GM19463 (cell line): ENCODE results near the gene EI24.
"Not testable (repeated sequence)": the region's sequence is repeated elsewhere in the genome, so short reads cannot be mapped to it uniquely, and the experiment has no call there.

Experiments used
- ATAC-seq: cut with Tn5 transposase; IDR thresholded peaks from one replicate; pipeline ENCODE4 v1.9.1; 2021; ENCODE audit warnings: mild to moderate bottlenecking, moderate library complexity; ENCODE audit not compliant: unreplicated experiment

EI24 gene

DNA sequence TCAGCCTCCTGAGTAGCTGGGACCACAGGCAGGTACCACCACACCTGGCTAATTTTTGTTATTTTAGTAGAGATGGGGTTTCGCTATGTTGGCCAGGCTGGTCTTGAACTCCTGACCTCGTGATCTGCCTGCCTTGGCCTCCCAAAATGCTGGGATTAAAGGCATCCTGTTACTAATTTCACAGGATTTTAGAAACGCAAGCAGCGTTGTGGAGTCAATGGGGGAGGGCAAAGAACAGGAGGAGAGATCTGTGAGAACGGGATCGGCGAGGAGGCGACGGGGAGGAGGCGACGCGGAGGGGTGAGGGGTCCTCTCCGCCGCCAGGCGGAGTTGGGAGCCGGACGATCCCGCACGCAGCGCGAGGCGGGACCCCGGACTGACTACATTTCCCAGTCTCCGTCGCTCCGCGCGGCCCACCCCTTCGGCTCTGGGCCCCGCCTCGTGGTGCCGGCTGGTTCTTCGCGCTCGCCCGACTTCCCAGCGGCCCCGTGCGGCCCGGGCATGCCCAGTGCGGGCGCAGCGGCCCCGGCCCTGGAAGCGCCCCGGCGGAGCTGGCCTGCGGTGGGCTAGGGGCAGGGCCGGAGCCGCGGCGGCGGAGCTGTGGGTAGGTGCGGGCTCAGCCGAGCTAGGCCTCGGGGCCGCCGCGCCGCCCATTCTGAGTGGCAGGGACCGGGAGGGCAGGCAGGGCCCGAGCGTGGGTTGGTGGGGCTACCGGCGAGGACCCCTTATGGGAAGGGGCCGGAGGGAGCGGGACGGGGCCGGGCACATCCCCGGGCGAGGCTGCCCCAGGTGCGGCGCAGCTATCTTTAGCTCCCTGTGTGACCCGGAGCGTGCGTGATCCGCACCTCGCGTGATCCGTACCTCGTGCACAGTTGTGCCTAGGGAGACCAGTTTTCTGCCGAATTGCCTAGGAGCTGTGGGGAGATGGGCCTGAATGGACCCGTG, at the start of gene EI24:
TSS of gene EI24 (plus strand) at position 508 of the 945 bp plus-strand sequence. CDS start 3,051 bp downstream, outside the sequence.
- peak; percentile 97 for ATAC-seq

DNA sequence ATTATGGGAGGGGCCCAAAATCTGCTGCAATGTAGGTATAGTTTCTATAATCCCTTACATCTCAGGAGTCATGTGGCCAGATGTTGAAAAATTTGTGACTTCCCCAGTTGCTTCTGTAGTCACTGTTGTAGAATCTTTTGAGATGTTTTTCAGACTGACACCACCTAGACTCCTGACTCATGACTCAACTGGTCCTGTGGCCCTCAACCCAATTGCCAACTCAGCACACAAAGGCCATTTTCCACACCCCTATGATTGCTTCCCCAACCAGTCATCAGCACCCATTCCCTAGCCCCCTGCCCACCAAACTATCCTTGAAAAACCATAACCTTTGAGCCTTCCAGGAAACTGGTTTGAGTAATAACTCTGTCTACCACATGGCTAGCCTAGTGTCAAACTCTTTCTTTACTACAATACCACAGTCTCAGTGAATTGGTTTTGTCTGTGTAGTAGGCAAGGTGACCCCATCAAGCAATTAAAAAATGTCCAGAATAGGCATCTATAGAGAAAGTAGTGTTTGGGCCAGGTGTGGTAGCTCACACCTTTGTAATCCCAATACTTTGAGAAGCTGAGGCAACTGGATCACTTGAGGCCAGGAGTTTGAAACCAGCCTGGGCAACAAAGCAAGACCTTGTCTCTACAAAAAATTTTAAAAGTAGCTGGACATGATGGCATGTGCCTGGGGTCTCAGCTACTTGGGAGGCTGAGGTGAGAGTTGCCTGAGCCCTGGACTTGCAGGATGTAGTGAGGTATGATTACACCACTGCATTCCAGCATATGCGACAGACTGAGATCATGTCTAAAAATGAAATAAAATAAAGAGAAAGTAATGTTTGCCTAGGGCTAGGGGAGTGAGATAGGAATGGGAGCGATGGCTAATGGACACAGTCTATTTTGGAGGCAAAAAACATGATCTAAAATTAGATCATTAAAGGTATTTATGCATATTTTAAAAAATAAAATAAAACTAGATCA, 49.1 kb upstream of the EI24 start:
- ATAC-seq = no peak

GRCh38 chr11:125525303-125525702, 44.0 kb upstream of the EI24 start:
- ATAC-seq = no peak

GRCh38 chr11:125532668-125533067, 36.6 kb upstream of the EI24 start:
- ATAC-seq = no peak

DNA sequence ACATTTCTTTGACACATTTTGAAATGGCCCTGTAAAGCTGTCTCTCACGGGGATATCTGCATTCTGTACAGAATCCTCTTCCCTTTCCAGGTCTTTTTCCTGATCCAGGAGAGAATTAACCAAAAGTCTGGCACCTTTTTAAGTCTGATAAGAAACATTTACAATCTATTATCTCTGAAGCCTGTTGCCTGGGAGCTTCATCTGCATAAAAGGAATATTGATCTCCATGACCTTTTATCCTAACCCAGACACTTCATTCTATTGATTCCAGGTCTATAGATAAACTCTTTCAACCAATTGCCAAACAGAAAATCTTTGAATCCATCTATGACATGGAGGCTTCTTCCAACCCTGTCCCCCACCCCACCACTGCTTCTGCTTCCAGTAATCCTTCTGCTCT, 33.7 kb upstream of the EI24 start:
- no peak for ATAC-seq

GRCh38 chr11:125536834-125537233, 32.4 kb upstream of the EI24 start:
- ATAC-seq = not testable (repeated sequence)

- no peak for ATAC-seq
These were observed 26.6 kb upstream of the EI24 start for GRCh38 chr11:125542709-125543108.

- no peak for ATAC-seq
These were observed 18.5 kb upstream of the EI24 start for GRCh38 chr11:125550780-125551179.

- no peak for ATAC-seq
These were observed 17.4 kb upstream of the EI24 start for GRCh38 chr11:125551835-125552342.

GRCh38 chr11:125552927-125553326, 16.4 kb upstream of the EI24 start:
- ATAC-seq = no peak

- no peak for ATAC-seq
These were observed 15.9 kb upstream of the EI24 start for GRCh38 chr11:125553357-125553756.

DNA sequence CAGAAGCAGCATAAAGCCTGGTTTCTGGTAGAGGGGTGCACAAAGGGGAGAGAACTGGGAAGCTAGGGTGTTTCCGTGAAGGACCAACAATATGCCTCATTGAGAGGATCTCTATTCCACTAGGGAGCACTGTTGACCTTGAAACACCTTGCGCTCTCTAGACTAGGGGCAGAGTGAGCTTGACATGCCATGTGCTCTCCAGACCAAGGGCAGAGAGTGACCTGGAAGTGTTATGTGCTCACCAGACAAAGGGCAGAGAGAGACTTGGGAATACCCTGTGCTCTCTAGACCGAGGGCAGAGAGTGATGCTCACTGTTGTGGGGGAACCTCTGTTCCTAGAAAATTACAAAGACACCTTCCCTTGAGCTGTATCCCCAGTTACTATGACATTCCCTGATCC, 15.2 kb upstream of the EI24 start:
- ATAC-seq = no peak

DNA sequence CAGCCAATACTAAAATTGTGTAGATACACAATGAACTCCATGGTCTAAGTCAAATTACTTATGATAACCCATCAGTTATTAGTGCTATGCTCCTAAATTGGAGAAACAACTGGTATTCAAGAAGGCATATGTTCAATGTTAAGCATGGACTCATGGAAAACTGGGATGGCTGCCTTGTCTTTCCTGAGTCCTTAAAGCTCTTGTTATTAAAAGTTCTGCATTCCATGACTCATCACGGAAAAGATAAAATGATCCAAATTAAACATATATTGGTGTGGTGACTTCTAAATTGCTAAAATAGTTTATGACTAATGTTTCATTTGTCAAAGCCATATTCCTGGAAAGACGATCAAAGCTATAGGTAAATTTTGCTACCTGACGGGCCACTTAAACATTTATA, 9.4 kb upstream of the EI24 start:
- no peak for ATAC-seq

DNA sequence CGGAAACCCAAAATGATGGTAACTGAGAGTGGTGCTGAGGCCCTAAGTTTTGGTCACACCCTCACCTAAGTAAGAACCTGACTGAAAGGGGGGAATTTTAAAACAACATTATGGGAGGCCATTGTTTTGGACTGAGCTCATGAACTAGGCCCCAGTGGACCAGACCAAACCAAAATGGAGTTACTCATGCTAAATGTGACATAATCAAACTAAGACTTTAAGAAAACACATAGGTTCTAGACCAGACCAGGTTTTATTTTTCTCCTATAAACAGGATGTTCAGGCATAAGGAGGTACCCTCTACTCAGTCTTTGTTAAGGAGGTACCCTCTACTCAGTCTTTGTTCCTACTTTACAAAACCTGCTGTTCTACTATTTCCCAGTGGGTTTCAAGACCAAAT, 7.4 kb upstream of the EI24 start:
- ATAC-seq = no peak

DNA sequence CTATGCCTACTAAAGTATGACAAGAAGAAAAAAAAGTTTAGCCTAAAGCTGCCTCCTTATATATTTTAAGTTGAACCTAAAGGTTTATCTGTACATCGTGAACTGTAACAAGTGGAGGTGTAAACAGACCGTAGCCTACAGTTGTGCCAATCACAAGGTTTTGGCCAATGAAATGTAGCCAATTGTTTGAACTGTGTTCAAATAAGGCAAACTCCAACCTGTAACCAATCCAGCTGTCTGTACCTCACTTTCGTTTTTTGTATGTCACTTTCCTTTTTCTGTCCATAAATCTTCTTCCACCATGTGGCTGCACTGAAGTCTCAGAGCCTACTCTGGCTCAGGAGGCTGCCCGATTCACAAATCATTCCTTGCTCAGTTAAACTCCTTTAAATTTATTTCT, 6.8 kb upstream of the EI24 start:
- no peak for ATAC-seq

DNA sequence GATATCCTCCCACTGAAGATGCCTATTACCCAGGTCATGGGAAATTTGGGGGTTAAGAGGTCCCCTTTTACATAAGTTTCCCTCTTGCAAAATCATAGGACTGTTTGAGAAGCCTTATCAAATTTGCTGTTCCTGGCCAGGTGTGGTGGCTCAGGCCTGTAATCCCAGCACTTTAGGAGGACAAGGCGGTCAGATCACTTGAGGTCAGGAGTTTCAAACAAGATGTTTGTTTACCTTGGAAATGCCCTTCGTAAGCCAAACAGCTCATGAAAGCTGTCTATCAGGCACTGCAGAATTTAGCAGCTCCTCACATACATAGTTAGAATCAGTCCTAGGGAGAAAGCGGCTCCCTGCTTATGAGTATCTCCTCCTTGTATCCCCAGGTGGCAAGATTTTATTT, 4.9 kb upstream of the EI24 start:
- no peak for ATAC-seq

GRCh38 chr11:125566235-125566634, 3.0 kb upstream of the EI24 start:
- ATAC-seq = no peak

DNA sequence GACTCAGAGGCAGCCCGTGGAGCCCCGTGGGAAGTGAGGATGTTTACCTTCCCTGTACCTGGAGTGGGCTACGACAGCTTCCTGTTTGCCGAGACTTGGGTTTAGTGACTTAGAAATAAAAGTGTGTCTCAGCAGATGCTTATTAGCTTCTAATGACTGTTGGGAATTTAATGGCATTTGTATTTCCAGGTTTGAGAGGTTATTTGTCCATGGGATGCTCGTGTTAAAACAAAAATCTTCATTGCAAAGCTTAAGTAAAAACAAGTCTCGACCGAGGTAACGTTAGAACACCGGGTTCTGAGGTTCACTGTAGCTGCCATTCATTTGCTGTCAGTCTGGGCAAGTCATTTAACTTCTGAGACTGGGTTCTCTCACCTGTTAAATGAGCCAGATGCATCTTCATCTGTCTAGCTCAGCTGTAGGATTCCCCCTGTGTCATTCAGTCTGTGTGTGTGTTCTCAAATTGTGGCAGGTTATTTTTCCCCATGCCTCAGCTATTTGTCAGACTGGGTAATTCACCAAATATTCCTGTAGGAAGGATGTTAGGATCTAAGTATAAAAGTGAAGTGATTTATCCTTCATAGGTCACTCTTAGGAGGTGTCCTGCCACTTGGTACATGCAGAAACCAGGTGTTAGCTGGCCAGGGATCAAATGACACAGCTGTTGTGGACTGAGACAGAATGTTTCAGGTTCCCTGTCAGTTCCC, 791 bp downstream of the EI24 start:
- ATAC-seq = no peak

DNA sequence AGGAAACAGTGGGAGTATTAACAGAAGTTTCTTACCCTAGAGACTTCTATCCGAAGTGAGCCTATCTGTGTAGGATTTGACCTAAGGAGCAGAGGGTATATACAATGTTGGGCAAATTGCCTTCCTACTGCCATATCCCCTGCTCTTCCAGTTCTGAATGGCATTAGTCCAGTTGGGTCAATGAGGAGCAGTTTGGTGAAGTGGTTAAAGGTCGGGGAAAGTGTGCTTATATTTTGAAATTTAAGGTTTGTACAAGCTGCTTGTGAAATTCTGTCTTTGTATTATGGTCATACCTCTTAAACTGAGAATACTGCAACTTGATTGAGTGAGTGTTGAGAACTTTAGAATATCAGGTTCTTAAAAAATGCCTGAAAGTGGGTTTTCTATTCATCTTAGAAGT, 1.7 kb downstream of the EI24 start:
- ATAC-seq = no peak

GRCh38 chr11:125572916-125573315, 3.6 kb downstream of the EI24 start:
- no peak for ATAC-seq

DNA sequence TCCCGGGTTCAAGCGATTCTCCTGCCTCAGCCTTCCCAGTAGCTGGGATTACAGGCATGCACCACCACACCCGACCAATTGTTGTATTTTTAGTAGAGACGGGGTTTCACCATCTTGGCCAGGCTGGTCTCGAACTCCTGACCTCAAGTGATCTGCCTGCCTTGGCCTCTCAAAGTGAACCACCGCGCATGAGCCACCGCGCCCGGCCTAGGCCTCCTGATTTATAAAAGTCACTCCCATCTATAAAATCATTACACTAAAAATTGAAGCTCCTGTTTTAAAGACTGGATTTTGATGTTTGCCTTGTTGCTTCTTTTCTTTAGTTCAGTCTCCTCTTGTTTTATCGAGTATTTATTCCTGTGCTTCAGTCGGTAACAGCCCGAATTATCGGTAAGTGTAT, 7.9 kb downstream of the EI24 start:
- ATAC-seq = not testable (repeated sequence)
